CD4-positive, alpha-beta T cell treated with Interleukin-1 beta for 1 hour (primary cell): ENCODE data around the gene SMIM32.

Experiments
- DNase-seq, 2 donors: peaks; one replicate each; pipeline ENCODE4 v3.0.0-alpha.2; 2020 to 2022

Gene SMIM32

GRCh38 chr5:136192526-136193321 lies at the start of gene SMIM32:
SMIM32 (minus strand) TSS chr5:136193162; CDS start chr5:136192524, 638 bp downstream.
- DNase-seq: no peak

GRCh38 chr5:136242611-136243010 lies 49.6 kb upstream of the SMIM32 start:
- no peak for DNase-seq

- DNase-seq: no peak
These were observed 49.2 kb upstream of the SMIM32 start for GRCh38 chr5:136242136-136242535.

- DNase-seq: no peak
These were observed 47.9 kb upstream of the SMIM32 start for GRCh38 chr5:136240894-136241293.

- DNase-seq: no peak
These were observed 43.6 kb upstream of the SMIM32 start for GRCh38 chr5:136236479-136237083.

- no peak for DNase-seq
These were observed 42.4 kb upstream of the SMIM32 start for GRCh38 chr5:136235321-136235720.

- no peak for DNase-seq
These were observed 39.4 kb upstream of the SMIM32 start for GRCh38 chr5:136232316-136232715.

- DNase-seq: no peak
These were observed 37.2 kb upstream of the SMIM32 start for GRCh38 chr5:136230176-136230575.

- no peak for DNase-seq
These were observed 35.3 kb upstream of the SMIM32 start for GRCh38 chr5:136228136-136228757.

- no peak for DNase-seq
These were observed 33.4 kb upstream of the SMIM32 start for GRCh38 chr5:136226401-136226800.

GRCh38 chr5:136225796-136226195 lies 32.8 kb upstream of the SMIM32 start:
- no peak for DNase-seq

- DNase-seq: no peak
These were observed 29.7 kb upstream of the SMIM32 start for GRCh38 chr5:136222580-136223235.

- no peak for DNase-seq
These were observed 28.4 kb upstream of the SMIM32 start for GRCh38 chr5:136221340-136221739.

- DNase-seq: no peak
These were observed 23.3 kb upstream of the SMIM32 start for GRCh38 chr5:136216230-136216629.

GRCh38 chr5:136215812-136216211 lies 22.9 kb upstream of the SMIM32 start:
- no peak for DNase-seq

GRCh38 chr5:136213919-136214493 lies 21.0 kb upstream of the SMIM32 start:
- DNase-seq: no peak

- DNase-seq: peak; percentile 22 to 26
These were observed 19.3 kb upstream of the SMIM32 start for GRCh38 chr5:136212252-136212721.

- DNase-seq: no peak
These were observed 18.5 kb upstream of the SMIM32 start for GRCh38 chr5:136211282-136212040.

GRCh38 chr5:136210259-136210658 lies 17.3 kb upstream of the SMIM32 start:
- no peak for DNase-seq

- no peak for DNase-seq
These were observed 16.5 kb upstream of the SMIM32 start for GRCh38 chr5:136209346-136209910.

GRCh38 chr5:136208916-136209315 lies 16.0 kb upstream of the SMIM32 start:
- no peak for DNase-seq

- no peak for DNase-seq
These were observed 14.7 kb upstream of the SMIM32 start for GRCh38 chr5:136207631-136208030.
